Osteocyte (in vitro differentiated cells): ENCODE measurements around the gene AGO3. TPM values are rescaled to one million over a fixed set of nuclear protein-coding genes. Genes with fewer than 3 reads are reported as not detected.

Source experiments
- DNase-seq: peaks from one replicate; pipeline ENCODE4 v3.0.0; 2021; ENCODE audit warnings: mixed read lengths; ENCODE audit not compliant: unreplicated experiment; ENCODE audit errors: extremely low spot score
- H3K27ac Mint-ChIP-seq: one replicate; pipeline ENCODE4 v1.8.0; 2021; ENCODE audit warnings: mild to moderate bottlenecking, mixed read lengths; ENCODE audit not compliant: unreplicated experiment
- H3K27me3 Mint-ChIP-seq: one replicate; pipeline ENCODE4 v1.8.0; 2021; ENCODE audit warnings: mixed read lengths; ENCODE audit not compliant: unreplicated experiment
- H3K36me3 Mint-ChIP-seq: one replicate; pipeline ENCODE4 v1.8.0; 2021; ENCODE audit warnings: mixed read lengths; ENCODE audit not compliant: unreplicated experiment
- H3K4me1 Mint-ChIP-seq: one replicate; pipeline ENCODE4 v1.8.0; 2021; ENCODE audit warnings: mixed read lengths; ENCODE audit not compliant: unreplicated experiment
- H3K4me3 Mint-ChIP-seq: one replicate; pipeline ENCODE4 v1.8.0; 2021; ENCODE audit warnings: mild to moderate bottlenecking, moderate library complexity, mixed read lengths; ENCODE audit not compliant: unreplicated experiment
- H3K9me3 Mint-ChIP-seq: one replicate; pipeline ENCODE4 v1.8.0; 2021; ENCODE audit warnings: mixed read lengths; ENCODE audit not compliant: unreplicated experiment
- total RNA-seq: library from RNA; stranded (reverse); gene quantifications from 2 replicates; pipeline ENCODE4 v1.2.1, GENCODE V29; 2021
- TF ChIP-seq, protein P1 (sequence below): fragments of 200-600 bp; sonication (generic); IDR thresholded peaks from 2 replicates; pipeline ENCODE4 v1.5.0; 2021; ENCODE audit warnings: antibody characterized with exemption, mild to moderate bottlenecking, moderate library complexity

The AGO3 gene
- total RNA-seq, 1 donor from 2014 or later: 34.2 TPM

DNA sequence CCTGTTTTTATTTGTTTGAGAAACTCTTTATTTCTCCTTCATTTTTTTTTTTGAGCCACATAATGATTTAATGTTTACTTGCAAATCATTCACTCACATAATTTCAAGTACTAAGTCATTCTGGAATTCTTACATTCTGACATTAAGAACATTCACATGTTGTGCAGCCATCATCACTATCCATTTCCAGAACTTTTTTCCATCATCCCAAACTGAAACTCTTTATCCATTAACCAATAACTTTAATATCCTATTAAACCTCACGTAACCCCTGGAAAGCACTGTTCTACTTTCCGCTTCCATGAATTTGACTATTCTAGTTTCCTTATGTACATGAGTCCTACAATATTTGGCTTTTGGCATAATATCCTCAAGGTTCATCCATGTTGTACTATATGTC lies 100.5 kb downstream of the AGO3 start:
- H3K9me3 Mint-ChIP-seq: peaks cover 3% of the 10 kb centered on the region
- peaks cover 51% of the 10 kb centered on the region for H3K36me3 Mint-ChIP-seq
- no peaks in the 10 kb centered on the region for H3K27me3 Mint-ChIP-seq
- no peak for DNase-seq
- no peak overlapping the region for H3K27ac Mint-ChIP-seq
- H3K4me1 Mint-ChIP-seq: no peaks in the 10 kb centered on the region
- TF ChIP-seq, protein P1, sequence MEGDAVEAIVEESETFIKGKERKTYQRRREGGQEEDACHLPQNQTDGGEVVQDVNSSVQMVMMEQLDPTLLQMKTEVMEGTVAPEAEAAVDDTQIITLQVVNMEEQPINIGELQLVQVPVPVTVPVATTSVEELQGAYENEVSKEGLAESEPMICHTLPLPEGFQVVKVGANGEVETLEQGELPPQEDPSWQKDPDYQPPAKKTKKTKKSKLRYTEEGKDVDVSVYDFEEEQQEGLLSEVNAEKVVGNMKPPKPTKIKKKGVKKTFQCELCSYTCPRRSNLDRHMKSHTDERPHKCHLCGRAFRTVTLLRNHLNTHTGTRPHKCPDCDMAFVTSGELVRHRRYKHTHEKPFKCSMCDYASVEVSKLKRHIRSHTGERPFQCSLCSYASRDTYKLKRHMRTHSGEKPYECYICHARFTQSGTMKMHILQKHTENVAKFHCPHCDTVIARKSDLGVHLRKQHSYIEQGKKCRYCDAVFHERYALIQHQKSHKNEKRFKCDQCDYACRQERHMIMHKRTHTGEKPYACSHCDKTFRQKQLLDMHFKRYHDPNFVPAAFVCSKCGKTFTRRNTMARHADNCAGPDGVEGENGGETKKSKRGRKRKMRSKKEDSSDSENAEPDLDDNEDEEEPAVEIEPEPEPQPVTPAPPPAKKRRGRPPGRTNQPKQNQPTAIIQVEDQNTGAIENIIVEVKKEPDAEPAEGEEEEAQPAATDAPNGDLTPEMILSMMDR: no peak
- H3K4me3 Mint-ChIP-seq: no peak overlapping the region

DNA sequence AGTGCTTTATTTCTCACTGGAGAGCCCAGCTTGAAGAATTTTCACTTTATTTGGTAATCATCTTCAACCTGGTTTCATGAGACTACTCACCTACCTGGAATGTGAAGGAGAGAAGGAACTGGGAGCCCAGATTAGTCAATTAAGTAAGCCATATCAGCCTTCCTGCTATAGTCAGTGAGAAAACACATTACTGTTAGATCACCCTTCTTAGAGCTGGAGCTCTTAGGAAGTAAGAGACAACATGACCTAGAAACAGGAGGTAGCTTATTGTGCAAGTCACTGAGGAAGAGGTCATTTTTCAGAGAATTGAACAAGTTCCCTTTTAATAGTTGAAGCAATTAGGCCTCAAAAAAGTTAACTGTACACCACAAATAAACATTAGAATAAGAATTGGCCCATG lies 103.8 kb downstream of the AGO3 start:
- no peak for DNase-seq
- Mint-ChIP-seq H3K9me3 (no peaks in the 10 kb centered on the region), H3K36me3 (peaks cover 43% of the 10 kb centered on the region), H3K27me3 (no peaks in the 10 kb centered on the region), H3K27ac (no peak overlapping the region), H3K4me3 (no peak overlapping the region), H3K4me1 (no peaks in the 10 kb centered on the region)
- TF ChIP-seq, protein P1: no peak

DNA sequence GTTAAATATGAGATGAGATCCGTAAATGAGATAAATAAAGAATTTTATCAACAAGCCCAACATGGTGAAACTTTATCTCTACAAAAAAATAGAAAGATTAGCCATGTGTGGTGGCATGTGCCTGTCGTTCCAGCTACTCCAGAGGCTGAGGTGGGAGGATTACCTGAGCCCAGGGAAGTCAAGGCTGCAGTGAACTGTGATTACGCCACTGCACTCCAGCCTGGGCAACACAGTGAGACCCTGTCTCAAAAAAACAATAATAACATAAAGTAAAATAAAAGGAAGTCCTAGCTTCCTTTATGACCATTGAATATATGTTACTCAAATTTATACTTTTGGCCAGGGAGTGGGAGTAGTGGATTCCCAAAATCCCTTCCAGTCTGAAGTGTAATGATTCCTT lies 104.2 kb downstream of the AGO3 start:
- no peaks in the 10 kb centered on the region for H3K4me1 Mint-ChIP-seq
- H3K9me3 Mint-ChIP-seq: no peaks in the 10 kb centered on the region
- TF ChIP-seq, protein P1: no peak
- no peaks in the 10 kb centered on the region for H3K27me3 Mint-ChIP-seq
- no peak overlapping the region for H3K27ac Mint-ChIP-seq
- no peak for DNase-seq
- peaks cover 48% of the 10 kb centered on the region for H3K36me3 Mint-ChIP-seq
- H3K4me3 Mint-ChIP-seq: no peak overlapping the region

DNA sequence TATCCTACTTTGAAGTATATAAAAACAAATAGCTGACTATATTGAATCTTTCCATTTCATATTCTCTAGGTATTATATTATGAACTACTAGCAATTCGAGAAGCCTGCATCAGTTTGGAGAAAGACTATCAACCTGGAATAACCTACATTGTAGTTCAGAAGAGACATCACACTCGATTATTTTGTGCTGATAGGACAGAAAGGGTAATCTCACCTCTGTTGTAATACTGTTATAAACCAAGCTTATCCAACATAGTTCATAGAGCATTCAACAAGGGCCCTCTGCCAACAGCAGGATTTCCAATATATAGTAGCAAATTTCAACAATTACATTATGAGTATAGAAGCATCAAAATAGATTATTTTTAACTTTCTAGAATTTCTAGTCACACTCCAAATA lies 109.3 kb downstream of the AGO3 start:
- no peak for DNase-seq
- H3K27ac Mint-ChIP-seq: no peak overlapping the region
- H3K9me3 Mint-ChIP-seq: no peaks in the 10 kb centered on the region
- no peaks in the 10 kb centered on the region for H3K4me1 Mint-ChIP-seq
- H3K27me3 Mint-ChIP-seq: no peaks in the 10 kb centered on the region
- no peak overlapping the region for H3K4me3 Mint-ChIP-seq
- peaks cover 32% of the 10 kb centered on the region for H3K36me3 Mint-ChIP-seq
- TF ChIP-seq, protein P1: no peak

DNA sequence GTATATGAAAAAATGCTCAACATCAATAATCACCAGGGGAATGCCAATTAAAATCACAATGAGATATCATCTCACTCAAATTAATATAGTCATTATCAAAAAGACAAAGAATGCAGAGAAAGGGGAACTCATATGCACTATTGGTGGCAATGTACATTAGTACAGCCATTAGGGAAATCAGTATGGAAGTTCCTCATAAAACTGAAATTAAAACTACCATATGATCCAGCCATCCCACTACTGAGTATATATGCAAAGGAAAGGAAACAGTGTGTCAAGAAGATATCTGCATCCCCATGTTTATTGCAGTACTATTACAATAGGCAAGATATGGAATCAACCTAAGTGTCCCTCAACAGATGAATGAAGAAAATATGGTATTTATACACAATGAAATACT lies 120.9 kb downstream of the AGO3 start:
- H3K27me3 Mint-ChIP-seq: no peaks in the 10 kb centered on the region
- H3K9me3 Mint-ChIP-seq: peaks cover 4% of the 10 kb centered on the region
- H3K36me3 Mint-ChIP-seq: peaks cover 32% of the 10 kb centered on the region
- no peak overlapping the region for H3K27ac Mint-ChIP-seq
- H3K4me3 Mint-ChIP-seq: no peak overlapping the region
- TF ChIP-seq, protein P1: no peak
- H3K4me1 Mint-ChIP-seq: no peaks in the 10 kb centered on the region
- DNase-seq: no peak
